ENCODE data around the gene HYAL3.

The HYAL3 gene, protein sequence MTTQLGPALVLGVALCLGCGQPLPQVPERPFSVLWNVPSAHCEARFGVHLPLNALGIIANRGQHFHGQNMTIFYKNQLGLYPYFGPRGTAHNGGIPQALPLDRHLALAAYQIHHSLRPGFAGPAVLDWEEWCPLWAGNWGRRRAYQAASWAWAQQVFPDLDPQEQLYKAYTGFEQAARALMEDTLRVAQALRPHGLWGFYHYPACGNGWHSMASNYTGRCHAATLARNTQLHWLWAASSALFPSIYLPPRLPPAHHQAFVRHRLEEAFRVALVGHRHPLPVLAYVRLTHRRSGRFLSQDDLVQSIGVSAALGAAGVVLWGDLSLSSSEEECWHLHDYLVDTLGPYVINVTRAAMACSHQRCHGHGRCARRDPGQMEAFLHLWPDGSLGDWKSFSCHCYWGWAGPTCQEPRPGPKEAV

DNA sequence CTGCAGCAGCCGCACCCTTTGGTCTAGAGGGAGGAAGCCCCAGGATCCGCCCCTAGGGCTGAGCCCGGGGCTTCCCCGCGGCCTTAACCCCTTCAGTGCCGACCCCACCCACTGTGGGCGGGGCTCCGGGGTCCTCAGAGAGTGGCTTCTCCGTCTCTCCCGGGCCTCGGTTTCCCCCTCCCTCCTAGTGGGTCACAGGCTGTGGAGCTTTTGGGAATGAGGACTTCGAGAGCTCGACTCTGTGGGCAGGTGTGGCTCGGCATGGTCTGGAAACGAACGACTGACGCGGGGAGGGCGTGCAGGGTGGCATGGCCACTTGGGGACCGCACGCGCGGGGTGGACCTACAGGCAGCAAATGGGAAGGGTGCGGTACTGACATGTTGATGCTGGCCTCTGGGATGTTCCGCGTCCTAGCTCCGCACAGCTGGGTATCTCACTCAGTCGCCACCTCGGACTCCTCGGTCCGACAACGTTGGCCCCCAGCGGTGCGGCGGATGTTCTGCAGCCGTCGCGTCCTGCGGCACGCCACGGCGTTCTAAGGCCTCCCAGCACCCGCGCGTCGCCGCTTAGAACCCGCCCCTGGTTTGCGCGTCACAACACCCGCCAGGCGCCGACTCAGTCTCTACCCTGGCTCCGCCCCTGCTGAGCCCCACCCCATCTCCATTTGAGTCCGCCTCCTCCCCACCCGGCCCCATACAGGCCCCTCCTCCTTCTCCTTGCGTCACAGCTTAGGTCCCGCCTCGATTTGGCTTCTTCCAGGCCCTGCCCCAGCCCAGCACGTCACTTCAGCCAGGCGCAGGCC, at the start of gene HYAL3, which contains the start of gene NAA80:
HYAL3 (minus strand) TSS at position 570 of the 802 bp plus-strand sequence. CDS start 3,803 bp downstream, outside the sequence.
NAA80 (minus strand) TSS at position 570 of the 802 bp plus-strand sequence. CDS start 1,942 bp downstream, outside the sequence.
- peak; percentile 89 for DNase-seq

DNA sequence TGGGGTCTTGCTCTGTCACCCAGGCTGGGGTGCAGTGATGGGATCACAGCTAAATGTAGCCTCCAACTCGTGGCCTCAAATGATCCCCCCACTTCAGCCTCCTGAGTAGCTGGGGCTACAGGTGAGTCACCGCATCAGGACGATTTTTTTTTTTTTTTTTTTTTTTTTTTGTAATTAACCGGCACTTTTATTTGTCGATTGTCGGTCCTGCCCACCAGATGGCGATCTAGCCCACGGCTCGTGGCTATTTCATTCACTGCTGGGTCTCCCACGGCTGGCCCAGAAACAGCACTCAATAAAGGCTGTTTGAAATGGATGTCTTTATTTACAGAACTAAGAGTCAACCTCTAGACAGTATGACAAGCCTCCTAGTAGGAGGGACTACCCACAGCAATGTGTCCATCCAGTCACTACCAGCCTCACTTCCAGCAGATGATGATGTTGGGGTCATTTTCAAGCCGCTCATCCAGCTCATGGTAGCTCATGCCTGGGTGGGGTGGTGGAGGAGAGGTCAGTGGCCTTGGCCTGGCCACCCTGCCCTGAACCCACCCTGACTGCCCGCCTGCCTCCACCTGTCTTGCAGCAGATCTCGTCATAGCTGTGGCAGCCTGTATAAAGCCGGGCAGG, 48.1 kb upstream of the HYAL3 start:
- DNase-seq, result peak; percentile 37

DNA sequence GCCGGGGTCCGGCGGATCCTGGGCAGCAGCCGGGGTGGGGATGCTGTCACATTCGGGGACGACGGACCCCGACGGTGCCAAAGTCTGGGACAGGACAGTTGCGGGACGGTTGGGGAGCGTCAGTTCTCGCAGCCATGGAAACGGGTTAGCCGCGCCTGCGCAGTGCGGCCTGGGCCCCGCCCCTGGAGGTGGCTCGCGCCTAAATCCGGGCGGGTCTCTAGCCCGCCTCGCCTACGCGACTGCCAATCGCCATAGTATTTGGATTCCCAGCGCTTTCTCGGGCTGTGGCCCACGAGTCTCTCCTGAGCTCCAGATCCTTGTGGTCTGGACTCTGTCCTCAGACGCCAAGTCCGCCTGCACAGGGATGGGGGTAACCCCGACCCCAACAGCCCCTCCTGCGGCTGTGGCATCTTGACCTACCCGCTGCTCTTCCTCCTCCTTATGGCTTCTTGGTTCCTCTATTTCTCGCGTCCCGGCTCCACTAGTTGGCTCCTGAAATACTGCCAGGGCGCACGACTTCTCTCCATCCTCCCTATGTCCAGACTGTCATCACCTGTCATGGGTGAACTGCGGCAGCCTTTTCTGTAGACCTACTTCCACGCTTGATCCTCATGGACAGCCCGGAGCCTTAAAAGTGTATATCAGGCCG, 46.5 kb upstream of the HYAL3 start, which contains the start of gene ZMYND10:
ZMYND10 (minus strand) TSS at position 147 of the 649 bp plus-strand sequence. CDS start 153 bp downstream, outside the sequence.
- DNase-seq, result peak; percentile 39

DNA sequence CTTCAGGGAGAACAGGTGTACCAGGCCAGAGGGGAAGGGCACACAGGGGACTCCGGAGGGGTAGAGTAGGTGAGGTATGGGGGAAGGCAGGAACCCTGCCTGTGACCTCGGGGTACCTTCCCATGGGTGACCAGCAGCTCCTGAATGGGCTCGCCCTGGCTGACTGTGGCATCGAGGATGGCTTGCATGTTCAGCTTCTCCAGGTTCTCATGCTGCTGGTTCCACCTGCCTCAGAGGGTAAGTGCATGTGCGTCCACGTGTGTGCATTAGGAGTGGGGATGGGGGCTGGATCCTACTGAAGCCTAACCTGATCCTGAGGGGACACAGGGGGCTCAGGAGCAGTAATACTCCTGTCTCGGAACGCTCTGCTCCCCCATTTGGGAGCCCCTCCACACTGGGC, 45.8 kb upstream of the HYAL3 start:
- no peak for DNase-seq

DNA sequence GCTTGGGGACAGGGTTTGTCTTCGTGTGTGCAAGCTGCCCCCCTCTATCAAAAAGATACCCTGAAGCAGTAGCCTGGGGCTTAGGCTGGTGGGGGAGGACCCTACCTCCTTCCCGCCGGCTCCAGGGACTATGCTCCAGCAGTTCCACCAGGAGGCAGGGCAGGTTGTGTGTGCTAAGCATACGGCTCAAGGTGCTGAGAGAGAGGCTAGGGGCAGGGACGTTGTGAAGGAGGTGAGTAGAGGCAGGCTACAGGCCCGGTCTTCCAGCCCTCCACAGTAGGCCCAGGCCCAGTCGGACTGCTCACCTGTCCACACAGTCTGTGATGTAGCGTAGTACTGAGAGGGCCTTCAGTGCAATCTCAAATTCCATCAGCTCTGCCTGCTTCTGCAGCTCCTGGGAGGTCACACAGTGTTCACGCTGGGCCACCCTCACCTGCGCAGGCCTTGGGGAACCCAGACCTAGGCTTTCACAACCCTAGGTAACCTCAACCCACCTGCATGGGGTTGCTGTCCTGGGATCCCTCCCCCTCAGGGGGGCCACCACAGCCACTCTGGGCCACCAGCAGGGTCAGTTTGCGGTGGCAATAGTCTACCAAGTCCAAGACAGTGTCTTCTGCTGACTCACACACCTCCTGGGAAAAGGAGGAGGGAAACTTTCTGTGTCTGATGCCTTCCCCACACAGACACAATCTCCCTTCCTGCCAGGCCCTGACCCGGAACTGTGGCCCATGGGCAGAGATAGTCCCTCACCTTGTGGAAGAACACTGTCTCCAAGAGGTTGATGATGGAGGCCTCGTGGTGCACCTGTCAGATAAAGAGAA, 43.8 kb upstream of the HYAL3 start:
- DNase-seq, result no peak

DNA sequence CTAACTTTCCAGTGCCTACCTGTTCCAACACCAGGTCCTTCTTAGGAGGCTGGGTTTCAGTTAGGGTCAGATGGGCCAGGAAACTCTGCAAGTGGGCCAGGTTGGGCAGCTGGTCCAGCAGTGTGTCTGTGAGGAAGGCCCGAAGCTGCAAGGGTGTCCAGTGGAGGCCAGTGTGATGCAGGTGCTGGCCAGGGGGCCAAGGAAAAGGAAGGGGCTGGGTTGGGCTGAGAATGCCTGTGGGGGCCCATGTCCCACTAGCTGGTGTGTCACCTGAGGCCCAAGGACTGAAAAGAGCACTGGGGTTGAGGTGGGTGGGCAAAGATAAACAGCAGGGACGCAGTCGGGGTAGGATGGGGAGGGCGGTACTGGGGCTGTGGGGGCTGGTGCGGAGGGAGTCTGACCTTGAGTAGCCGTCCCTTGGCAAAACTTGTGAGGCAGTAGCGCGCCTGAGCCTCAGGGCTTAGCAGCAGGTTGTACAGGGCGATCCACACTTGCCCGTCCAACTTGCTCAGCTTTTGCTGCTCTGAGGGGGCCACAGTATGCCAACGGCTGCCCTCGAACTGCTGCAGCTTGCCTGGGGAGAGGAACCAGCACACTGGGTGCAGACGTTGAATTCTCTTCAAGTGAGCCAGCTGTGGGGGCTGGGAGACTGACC, 42.9 kb upstream of the HYAL3 start:
- DNase-seq, result no peak

DNA sequence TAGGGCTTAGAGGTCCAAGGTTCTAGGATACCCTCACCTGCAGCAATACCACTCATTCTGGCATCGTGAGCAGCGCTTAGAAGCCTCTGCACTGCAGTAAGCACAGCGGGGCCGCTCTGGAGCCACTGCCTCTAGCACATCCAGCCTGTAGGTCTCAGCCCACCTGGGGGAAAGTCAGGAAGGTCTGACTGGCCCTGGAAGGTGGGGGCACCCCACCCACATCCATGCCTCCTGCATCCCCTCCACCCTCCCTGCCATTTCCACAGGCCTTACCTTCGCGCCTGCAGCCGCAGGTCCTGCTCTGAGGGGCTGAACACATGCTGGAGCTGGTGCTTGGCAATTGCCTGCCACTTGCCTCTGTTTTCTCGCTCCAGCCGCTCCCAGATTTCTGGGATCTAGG, 42.3 kb upstream of the HYAL3 start:
- DNase-seq, result no peak

DNA sequence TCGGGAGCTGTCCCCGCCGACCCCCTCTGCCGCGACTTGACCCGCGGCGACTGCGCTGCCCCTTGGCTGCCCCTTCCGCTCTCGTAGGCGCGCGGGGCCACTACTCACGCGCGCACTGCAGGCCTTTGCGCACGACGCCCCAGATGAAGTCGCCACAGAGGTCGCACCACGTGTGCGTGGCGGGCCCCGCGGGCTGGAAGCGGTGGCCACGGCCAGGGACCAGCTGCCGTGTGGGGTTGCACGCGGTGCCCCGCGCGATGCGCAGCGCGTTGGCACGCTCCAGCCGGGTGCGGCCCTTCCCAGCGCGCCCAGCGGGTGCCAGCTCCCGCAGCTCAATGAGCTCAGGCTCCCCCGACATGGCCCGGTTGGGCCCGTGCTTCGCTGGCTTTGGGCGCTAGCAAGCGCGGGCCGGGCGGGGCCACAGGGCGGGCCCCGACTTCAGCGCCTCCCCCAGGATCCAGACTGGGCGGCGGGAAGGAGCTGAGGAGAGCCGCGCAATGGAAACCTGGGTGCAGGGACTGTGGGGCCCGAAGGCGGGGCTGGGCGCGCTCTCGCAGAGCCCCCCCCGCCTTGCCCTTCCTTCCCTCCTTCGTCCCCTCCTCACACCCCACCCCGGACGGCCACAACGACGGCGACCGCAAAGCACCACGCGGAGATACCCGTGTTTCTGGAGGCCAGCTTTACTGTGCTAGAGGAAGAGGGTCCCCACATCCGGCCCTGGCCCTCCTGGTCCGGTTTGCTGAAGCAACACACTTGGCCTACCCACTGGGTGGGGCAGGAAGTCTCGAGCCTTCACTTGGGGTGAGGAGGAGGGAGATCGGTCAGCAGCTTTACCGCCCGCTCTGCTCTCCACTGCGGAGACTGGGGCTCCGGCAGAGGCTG, 41.5 kb upstream of the HYAL3 start, which contains the start of gene RASSF1:
RASSF1 (minus strand) TSS at position 389 of the 882 bp plus-strand sequence; CDS start at position 358, 31 bp downstream.
- no peak for DNase-seq

DNA sequence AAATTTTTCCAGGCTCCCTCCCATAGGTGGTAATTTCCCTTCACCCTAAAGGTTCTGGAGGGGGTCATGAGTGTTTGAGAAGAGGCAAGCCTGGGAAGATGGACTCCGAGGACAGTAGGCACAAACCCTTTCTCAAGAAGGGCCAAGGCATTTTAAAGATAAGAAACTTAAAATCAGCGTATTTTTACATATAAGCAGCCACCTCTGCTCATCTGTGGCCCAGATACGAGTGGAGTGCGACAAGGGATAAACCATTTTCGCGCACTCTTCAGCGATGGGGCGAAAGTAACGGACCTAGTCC, 40.9 kb upstream of the HYAL3 start:
- DNase-seq, result no peak

DNA sequence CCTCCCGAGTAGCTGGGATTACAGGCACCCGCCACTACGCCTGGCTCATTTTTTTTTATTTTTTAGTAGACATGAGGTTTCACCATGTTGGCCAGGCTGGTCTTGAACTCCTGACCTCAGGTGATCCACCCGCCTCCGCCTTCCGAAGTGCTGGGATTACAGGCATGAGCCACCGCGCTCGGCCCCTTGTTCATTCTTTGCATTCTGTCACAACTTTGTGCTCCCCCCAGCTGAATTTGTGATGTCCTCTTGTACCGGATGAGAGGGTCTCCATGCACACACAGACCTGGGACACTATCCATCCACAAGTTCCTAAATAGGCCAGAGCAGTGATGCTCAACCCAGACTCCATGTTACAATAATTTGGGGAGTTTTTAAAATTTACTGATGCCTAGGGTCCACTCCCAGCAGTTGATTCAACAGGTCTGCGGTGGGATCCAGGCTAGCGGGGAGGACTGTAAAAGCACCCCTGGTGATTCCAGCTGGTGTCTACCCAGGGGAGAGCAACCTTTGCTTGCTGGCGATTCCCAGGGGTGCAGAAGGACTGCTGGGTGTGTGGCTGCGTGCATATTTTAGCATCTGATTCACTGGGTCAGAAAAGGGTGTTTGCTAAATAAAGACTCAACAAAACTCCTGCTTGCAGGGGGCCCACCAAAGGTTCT, 40.4 kb upstream of the HYAL3 start:
- DNase-seq, result no peak

DNA sequence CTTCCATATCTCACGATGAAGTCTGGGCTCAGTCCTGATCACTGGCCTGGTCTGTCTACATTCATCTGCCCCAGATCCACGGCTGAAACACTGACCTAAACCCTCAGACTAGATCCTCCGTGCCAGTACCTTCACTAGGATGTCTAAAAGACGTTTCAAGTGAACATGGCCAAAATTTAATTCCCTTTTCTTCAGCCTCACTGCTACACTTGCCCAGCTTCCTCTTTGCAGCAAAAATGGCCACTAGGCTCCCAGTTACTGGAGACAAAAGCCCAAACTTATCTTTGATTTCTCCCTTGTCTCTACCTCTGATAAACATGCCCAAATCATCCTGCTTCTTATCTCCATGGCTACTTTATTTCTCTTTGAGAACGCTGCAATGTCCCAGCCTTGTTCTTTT, 39.8 kb upstream of the HYAL3 start:
- DNase-seq, result no peak

DNA sequence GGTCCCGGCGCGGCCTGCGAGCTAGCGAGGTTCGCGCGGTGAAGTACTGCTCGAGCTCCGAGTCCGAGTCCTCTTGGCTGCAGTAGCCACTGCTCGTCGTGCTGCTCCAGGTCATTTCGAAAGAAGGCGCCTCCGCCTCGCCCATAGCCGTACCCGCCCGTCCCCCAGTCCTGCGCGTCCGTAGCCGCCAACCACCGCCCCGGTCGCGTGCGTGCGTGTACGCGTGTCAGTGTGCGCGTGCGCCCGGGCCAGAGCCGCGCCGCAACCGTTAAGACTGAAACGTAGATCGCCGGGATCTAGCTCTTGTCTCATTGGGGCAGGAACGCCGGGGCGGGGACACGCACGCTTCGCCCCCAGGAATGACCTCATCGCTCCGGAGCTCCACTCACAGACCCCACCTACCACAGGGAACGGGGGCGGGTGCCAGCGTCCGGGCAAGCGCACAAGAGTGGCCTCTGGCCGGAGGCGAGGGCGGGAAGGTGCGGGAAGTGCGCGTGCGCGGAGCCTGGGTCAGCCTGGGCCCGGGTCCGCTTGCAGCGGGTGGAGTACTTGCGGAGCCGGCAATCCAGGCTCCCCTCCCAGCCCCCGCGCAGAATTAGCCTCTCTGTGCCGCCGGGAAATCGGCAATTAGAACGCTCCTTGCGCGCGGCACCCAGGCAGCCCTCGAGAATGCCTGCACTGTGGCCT, 38.1 kb upstream of the HYAL3 start:
- DNase-seq, result peak; percentile 88

DNA sequence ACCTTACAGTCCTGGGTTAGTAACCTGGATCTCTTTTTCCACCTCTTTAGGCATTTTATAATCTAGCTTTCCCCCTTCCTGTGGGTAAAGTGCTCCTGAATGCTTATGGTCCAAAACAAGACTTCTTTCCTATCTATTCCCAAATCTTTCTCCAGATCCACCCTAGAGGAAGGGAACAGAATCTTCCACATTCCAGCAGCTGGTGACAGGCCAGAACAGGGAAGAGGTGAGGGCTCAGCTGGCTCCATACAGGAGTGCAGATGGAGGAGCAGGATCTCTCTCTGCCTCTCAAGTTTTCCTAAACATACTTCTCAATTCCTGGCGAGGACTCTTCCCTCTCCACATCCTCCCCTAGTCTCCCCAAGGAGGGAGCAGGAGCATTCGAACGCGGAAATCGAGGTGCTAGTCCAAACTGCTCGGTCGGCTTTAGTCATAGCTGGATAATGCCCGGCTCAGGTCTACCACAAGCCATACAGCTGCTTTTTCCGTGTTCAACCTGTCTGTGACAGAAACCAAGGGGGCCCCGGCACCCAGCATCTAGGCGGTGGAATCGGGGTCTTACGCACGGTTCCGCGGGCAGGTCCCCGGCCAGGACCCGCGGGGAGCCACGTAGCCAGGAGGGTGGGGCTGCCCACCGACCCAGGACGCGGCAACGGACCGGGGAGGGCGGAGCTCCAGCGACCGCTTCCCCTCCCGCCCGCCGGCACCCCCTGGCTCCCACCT, 37.4 kb upstream of the HYAL3 start:
- no peak for DNase-seq

DNA sequence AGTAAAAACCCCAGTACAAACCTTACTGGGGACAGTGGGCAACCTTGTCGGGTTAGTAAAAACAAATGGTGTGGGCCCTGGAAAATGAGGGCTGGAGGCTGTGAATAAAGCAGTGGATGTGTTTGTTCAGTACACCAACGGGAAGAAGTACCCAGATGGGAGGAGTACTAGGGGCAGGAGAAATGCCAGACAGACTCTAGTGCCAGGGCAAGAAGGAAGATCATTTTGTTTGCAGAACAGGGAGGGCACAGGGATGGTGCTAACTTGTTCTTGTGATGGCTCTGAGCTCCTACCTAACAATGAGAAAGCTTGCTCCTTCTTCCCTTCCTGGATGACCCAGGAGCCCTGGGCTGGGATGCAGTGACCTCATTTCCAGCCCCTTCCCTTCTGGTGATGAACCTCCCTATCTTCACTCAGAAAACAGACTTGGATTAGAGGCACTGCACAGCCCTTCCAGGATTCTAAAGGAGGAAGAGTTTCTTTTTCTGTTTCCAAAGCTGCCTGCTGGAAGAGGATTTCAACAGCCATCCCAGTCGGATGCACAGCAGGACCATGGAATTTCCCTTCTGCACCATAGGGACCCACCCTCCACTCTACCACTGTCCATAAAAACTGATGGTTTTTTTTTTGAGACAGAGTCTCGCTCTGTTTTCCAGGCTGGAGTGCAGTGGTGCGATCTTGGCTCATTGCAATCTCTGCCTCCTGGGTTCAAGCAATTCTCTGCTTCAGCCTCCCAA, 35.3 kb upstream of the HYAL3 start:
- DNase-seq, result no peak

DNA sequence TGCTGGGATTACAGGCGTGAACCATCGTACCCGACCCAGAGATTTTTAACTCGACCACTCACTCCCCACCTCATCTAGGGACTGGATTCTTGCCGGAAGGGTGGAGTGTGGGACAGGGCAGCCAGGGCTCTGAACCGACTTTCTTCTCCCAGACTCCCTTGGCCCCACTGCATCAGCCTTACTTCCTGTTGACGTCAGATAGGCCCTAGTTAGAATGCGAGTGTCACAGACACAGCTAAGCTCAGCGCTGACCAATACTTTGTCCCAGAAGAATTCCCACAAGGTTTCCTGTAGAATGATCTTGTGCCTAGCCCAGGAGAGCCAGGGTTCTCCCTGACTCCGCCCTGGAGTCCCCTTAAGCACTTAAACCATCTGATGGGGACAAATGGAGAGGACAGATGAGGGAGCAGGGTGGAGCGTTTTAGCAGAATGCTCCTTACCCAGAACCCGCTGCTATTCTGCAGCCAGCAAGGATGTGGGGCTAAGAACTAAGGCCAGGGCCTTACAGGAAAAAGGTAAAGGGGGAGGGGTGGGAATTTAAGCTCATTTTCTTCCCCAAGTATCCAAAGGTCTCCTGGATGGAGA, 34.6 kb upstream of the HYAL3 start:
- DNase-seq, result no peak

DNA sequence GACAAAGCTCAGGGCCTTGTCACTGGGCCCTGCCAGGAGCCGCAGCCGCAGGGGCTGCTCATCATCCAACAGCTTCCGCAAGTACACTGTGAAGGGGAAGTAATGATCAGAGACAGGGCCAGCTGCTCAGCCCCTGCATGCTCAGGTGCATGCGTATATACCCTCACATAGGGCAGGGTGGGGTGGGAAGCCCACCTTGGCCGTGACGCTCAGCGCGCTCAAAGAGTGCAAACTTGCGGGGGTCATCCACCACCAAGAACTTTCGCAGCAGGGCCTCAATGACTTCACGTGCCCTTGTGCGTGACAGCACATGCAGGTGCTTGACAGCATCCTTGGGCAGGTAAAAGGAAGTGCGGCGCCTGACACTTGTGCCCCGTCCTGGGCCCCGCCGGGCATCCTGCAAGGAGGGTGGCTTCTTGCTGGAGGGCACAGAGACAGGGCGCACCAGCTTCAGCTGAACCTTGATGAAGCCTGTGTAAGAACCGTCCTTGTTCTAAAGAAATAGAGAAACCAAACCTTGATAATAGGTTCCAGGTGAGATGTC, 32.2 kb upstream of the HYAL3 start:
- no peak for DNase-seq

DNA sequence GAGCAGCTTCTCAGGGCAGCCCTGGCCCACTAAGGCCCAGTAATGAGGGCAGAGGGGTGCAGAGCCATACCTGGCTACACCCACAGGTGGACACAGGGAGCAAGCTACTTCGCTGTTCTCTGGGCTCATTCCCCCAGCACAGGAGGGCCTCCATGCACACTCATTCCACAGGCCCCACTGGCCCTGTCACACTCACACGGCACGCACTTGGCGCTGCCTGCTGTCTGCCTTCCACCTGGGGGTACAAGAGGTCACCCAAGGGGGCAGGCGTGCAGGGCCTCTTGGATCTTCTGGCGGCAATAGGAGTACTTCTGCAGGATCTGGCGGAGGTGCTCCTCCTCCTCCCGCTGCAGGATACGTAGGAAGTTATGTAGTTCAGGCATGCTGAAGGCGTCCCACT, 31.1 kb upstream of the HYAL3 start:
- DNase-seq, result no peak
